Measurements from ENCODE around the gene OXGR1. TPM values are rescaled to one million over a fixed set of nuclear protein-coding genes. Genes with fewer than 3 reads are reported as not detected.
A peak's percentile ranks its signal among the peaks of the same experiment; 100 is the strongest.

OXGR1 gene
- total RNA-seq, 4 donors from 2014 or later = 3.8 to 19.5 (median 8.7) TPM

DNA sequence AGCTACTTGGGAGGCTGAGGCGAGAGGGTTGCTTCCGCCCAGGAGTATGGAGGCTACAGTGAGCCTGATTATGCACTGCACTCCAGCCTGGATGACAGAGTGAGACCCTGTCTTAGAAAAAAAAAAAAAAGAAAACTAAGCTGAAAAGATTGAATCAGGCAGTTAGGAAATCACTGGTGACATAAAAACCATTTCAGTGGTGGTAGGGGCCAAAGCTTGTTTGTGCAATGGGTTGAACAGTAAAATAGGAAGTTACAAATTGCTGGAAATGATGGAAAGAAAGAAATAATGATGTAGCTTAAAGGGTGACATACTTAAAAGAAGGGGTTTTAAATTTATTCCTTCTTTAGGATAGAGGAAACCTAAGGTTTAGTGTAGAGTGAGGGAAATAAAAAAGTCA is 4.8 kb upstream of the OXGR1 start:
- H3K27ac ChIP-seq = no peak overlapping the region
- H3K4me3 ChIP-seq = no peak overlapping the region
- no peaks in the 10 kb centered on the region for H3K9me3 ChIP-seq
- WGBS = 96% methylated on average over 2 of the region's 2 CpGs
- peaks cover 9% of the 10 kb centered on the region for H3K27me3 ChIP-seq
- H3K36me3 ChIP-seq = no peaks in the 10 kb centered on the region
- DNase-seq (ENCODE audit: low spot score in 2 of 2) = no peak
- TF ChIP-seq, protein P1, sequence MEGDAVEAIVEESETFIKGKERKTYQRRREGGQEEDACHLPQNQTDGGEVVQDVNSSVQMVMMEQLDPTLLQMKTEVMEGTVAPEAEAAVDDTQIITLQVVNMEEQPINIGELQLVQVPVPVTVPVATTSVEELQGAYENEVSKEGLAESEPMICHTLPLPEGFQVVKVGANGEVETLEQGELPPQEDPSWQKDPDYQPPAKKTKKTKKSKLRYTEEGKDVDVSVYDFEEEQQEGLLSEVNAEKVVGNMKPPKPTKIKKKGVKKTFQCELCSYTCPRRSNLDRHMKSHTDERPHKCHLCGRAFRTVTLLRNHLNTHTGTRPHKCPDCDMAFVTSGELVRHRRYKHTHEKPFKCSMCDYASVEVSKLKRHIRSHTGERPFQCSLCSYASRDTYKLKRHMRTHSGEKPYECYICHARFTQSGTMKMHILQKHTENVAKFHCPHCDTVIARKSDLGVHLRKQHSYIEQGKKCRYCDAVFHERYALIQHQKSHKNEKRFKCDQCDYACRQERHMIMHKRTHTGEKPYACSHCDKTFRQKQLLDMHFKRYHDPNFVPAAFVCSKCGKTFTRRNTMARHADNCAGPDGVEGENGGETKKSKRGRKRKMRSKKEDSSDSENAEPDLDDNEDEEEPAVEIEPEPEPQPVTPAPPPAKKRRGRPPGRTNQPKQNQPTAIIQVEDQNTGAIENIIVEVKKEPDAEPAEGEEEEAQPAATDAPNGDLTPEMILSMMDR (IDR thresholded peaks at IDR 0.05) = no peak
- no peak for TF ChIP-seq EP300 (IDR thresholded peaks at IDR 0.05)
- no peak for TF ChIP-seq POLR2AphosphoS5 (IDR thresholded peaks at IDR 0.05)
- no peak for TF ChIP-seq POLR2A (IDR thresholded peaks at IDR 0.05)
- H3K4me1 ChIP-seq = peaks cover 7% of the 10 kb centered on the region

DNA sequence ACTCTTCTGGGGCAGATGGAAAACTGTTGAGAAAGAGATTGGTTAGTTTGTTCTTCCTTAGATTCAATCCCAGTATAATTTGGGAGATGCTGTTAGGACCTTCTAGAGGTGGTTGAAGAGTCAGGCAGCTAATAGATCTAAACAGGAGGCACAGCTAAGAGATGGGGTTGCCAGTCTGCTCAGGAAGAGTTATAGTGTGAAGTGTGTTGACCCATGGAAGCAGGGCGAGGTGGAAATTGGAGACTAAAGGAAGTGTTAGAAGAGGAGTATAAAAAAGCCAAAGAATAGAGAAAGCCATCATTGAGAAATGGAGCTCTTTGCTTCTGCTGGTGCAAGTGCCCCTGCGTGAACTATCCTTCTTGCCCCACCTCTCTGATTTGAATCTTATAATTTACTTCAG is 3.8 kb upstream of the OXGR1 start:
- DNase-seq (ENCODE audit: low spot score in 2 of 2) = no peak
- WGBS = 78% methylated on average over 2 of the region's 2 CpGs
- H3K36me3 ChIP-seq = no peaks in the 10 kb centered on the region
- peaks cover 15% of the 10 kb centered on the region for H3K4me1 ChIP-seq
- TF ChIP-seq EP300 (IDR thresholded peaks at IDR 0.05) = no peak
- no peak overlapping the region for H3K27ac ChIP-seq
- peaks cover 10% of the 10 kb centered on the region for H3K27me3 ChIP-seq
- H3K9me3 ChIP-seq = no peaks in the 10 kb centered on the region
- no peak overlapping the region for H3K4me3 ChIP-seq

DNA sequence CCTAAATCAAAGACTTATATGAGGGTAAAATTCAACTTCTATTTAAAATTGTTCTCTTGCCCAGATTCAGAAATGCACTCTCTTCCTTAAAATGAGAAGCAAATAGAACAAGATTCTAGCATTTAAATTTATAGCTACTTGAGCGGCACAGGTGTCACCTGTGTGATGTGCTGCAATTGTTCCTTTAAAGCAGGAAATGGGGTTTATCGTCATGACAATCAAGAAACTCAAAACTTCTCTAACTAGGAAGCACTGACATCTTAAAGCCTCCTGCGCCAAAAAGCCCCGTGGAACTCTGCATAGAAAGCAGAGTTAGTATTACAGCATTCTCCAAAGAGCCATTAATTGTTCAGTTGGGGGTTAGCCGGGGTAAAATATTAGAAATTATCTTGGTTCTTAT is 2.6 kb upstream of the OXGR1 start:
- WGBS = 59% methylated on average over 5 of the region's 5 CpGs
- peaks cover 15% of the 10 kb centered on the region for H3K4me1 ChIP-seq
- peaks cover 10% of the 10 kb centered on the region for H3K27me3 ChIP-seq
- no peak for TF ChIP-seq POLR2A (IDR thresholded peaks at IDR 0.05)
- no peak for TF ChIP-seq POLR2AphosphoS5 (IDR thresholded peaks at IDR 0.05)
- TF ChIP-seq, protein P1 (IDR thresholded peaks at IDR 0.05) = no peak
- TF ChIP-seq EP300 (IDR thresholded peaks at IDR 0.05) = no peak
- H3K36me3 ChIP-seq = no peaks in the 10 kb centered on the region
- H3K4me3 ChIP-seq = no peak overlapping the region
- no peak for DNase-seq (ENCODE audit: low spot score in 2 of 2)
- no peak overlapping the region for H3K27ac ChIP-seq
- H3K9me3 ChIP-seq = no peaks in the 10 kb centered on the region

DNA sequence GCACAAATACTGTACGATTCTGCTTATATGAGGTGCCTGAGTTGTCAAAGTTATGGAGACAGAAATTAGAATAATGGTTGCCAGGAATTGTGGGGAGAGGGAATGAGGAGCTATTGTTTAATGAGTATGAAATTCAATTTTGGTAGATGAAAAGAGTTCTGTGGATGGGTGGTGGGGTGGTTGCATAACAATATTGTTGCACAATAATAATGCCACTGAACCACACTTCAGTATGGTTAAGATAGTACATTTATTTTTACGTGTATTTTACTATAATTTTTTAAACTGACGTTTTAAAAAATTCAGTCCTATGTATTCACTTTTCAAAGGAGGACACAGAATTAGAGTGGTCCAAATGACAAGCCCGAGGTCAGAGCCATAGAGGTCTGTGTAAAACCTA is 1.8 kb upstream of the OXGR1 start:
- Histone ChIP-seq H3K27ac (no peak overlapping the region), H3K4me3 (no peak overlapping the region), H3K27me3 (peaks cover 10% of the 10 kb centered on the region), H3K36me3 (no peaks in the 10 kb centered on the region), H3K9me3 (no peaks in the 10 kb centered on the region), H3K4me1 (peaks cover 15% of the 10 kb centered on the region)
- TF ChIP-seq POLR2A (IDR thresholded peaks at IDR 0.05) = no peak
- TF ChIP-seq POLR2AphosphoS5 (IDR thresholded peaks at IDR 0.05) = no peak
- TF ChIP-seq, protein P1 (IDR thresholded peaks at IDR 0.05) = no peak
- TF ChIP-seq EP300 (IDR thresholded peaks at IDR 0.05) = no peak
- no peak for DNase-seq (ENCODE audit: low spot score in 2 of 2)
- WGBS = 67% methylated on average over 4 of the region's 4 CpGs

DNA sequence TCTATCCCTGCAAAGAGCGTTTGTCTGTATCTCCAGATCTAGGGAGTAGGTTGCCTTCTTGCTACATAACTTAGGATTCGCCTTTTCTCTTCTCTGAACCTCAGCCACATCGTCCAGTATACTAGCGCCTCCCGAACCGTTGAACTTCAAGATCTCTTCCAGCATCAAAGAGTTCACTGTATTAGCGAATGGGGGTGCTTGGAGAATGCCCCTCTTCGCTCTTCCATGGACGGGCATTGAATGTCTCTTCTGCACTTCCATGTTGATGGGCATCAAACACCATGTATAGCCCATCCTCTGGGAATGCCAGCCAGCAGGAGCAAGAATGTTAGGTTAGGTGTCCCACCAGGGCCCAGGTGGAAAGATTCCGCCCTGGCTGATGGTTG is 575 bp upstream of the OXGR1 start:
- Histone ChIP-seq H3K4me1 (peaks cover 15% of the 10 kb centered on the region), H3K27me3 (peaks cover 10% of the 10 kb centered on the region), H3K4me3 (peak overlapping the region; percentile 58), H3K9me3 (no peaks in the 10 kb centered on the region), H3K36me3 (no peaks in the 10 kb centered on the region), H3K27ac (no peak overlapping the region)
- TF ChIP-seq POLR2A (IDR thresholded peaks at IDR 0.05) (no peak), POLR2AphosphoS5 (IDR thresholded peaks at IDR 0.05) (no peak)
- no peak for DNase-seq (ENCODE audit: low spot score in 2 of 2)
- WGBS = 55% methylated on average over 10 of the region's 10 CpGs

DNA sequence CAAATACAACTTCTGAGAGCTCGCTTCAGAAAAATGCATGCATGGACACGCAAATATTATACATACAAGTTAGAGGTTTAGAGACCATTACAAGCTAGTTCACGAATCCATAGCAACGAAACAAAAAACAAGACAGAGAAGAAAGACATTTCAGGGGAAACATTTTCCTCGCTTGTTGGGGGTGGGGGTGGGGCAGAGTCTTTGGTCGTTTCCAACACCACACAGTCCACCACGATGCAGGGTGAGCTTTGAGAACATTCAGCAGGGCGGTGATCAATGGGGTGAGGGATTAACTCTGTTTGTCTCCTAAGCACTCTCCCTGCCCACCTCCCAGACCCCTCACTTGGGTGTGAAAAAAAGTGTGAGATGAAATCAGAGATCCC is 651 bp downstream of the OXGR1 start:
- Histone ChIP-seq H3K4me1 (peaks cover 15% of the 10 kb centered on the region), H3K27ac (peak overlapping the region; percentile 75), H3K36me3 (no peaks in the 10 kb centered on the region), H3K4me3 (peak overlapping the region; percentile 58), H3K27me3 (peaks cover 10% of the 10 kb centered on the region), H3K9me3 (no peaks in the 10 kb centered on the region)
- TF ChIP-seq, protein P1 (IDR thresholded peaks at IDR 0.05) = no peak
- no peak for TF ChIP-seq POLR2AphosphoS5 (IDR thresholded peaks at IDR 0.05)
- no peak for TF ChIP-seq POLR2A (IDR thresholded peaks at IDR 0.05)
- TF ChIP-seq EP300 (IDR thresholded peaks at IDR 0.05) = no peak
- 20% methylated on average over 8 of the region's 8 CpGs for WGBS
- DNase-seq (ENCODE audit: low spot score in 2 of 2) = no peak

Data from suprapubic skin (tissue), 4 donors.